Measurements from ENCODE around the gene FBXL5. TPM values are rescaled to one million over a fixed set of nuclear protein-coding genes. Genes with fewer than 3 reads are reported as not detected.

FBXL5 gene
- total and polyA plus RNA-seq, 10 donors = 33.8 to 210 (median 105) TPM

DNA sequence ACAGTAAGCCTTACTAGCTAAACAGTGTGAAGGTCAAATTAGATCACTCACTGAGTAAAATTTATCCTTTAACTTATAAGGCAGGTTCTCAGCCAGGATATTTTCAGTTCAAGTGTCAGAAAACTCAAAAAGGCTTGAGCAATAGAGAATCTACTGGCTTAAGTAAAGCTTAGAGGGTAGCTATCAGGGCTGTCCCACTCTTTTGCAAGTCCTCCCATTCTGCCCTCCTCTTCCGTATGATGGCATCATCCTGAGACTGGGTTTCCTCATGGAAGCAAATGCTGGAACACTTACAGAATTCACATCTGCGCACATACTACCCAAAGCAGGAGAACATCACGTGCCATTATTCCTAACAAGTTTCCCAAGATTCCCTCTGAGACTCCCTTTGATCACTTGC, 55.0 kb downstream of the FBXL5 start:
- DNase-seq = no peak
- H3K9me3 ChIP-seq = peaks cover 0 to 3% (median 0%) of the 10 kb centered on the region in 8 donors
- H3K36me3 ChIP-seq = peaks cover 0 to 97% (median 18%) of the 10 kb centered on the region in 6 donors
- no peak overlapping the region for H3K4me3 ChIP-seq
- H3K4me1 ChIP-seq = no peaks in the 10 kb centered on the region
- WGBS, 5 donors = 91 to 98% (median 95%) methylated on average over 3 of the region's 3 CpGs
- no peaks in the 10 kb centered on the region for H3K27me3 ChIP-seq (replicated peaks in 1 of 7)
- intact Hi-C loops (cut with DNase I; ENCODE audit: low total_unique reads) = no loop called here
- TF ChIP-seq POLR2A (IDR thresholded peaks at IDR 0.05) (no peak), POLR2AphosphoS5 (IDR thresholded peaks at IDR 0.05) (no peak)
- TF ChIP-seq, protein P1, sequence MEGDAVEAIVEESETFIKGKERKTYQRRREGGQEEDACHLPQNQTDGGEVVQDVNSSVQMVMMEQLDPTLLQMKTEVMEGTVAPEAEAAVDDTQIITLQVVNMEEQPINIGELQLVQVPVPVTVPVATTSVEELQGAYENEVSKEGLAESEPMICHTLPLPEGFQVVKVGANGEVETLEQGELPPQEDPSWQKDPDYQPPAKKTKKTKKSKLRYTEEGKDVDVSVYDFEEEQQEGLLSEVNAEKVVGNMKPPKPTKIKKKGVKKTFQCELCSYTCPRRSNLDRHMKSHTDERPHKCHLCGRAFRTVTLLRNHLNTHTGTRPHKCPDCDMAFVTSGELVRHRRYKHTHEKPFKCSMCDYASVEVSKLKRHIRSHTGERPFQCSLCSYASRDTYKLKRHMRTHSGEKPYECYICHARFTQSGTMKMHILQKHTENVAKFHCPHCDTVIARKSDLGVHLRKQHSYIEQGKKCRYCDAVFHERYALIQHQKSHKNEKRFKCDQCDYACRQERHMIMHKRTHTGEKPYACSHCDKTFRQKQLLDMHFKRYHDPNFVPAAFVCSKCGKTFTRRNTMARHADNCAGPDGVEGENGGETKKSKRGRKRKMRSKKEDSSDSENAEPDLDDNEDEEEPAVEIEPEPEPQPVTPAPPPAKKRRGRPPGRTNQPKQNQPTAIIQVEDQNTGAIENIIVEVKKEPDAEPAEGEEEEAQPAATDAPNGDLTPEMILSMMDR (IDR thresholded peaks at IDR 0.05 in 8 of 11, conservative IDR thresholded peaks at IDR 0.05 in 3 of 11) = no peak
- no peak overlapping the region for H3K27ac ChIP-seq

DNA sequence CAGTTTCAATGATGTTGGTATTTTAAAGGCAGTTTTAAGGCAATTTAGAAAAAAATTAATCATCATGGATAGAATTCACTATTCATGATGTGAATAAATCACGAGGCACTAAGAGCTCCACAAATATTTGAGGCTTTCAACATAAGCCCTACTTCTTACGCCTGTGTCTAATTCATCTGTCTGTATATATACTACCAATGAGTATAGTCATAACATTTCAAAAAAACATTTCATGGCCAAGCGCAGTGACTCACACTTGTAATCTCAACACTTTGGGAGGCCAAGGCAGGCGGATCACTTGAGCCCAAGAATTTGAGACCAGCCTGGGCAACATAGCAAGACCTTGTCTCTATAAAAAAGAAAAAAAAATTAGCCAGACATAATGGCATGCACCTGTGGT, 56.5 kb downstream of the FBXL5 start:
- no peak for DNase-seq
- peaks cover 0 to 91% (median 10%) of the 10 kb centered on the region in 6 donors for H3K36me3 ChIP-seq

DNA sequence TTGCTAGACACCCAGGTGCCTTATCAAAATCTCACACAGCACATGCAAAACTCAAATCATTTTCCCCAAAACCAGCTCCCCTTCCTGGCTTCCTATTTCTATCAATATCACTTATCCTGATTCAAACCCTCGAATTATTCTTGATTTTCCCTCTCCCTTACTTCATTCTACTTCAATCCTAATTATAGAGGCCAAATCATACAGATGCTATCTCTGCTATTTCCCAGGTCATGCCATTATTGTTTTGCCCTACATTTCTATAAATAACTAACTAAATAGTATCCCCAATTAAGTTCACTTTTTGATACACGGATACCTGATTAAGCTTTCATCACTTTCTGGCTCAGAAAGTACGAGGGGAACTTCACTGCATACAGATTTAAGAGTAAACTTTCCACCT, 62.4 kb downstream of the FBXL5 start:
- H3K9me3 ChIP-seq = no peaks in the 10 kb centered on the region
- no peaks in the 10 kb centered on the region for H3K27me3 ChIP-seq (replicated peaks in 1 of 7)
- no peak overlapping the region for H3K4me3 ChIP-seq
- DNase-seq = no peak
- H3K4me1 ChIP-seq = peaks cover 0 to 14% (median 0%) of the 10 kb centered on the region in 6 donors
- TF ChIP-seq POLR2A (IDR thresholded peaks at IDR 0.05) = no peak
- TF ChIP-seq, protein P1 (IDR thresholded peaks at IDR 0.05 in 8 of 11, conservative IDR thresholded peaks at IDR 0.05 in 3 of 11) = no peak
- TF ChIP-seq POLR2AphosphoS5 (IDR thresholded peaks at IDR 0.05) = no peak
- H3K36me3 ChIP-seq = peaks cover 0 to 34% (median 0%) of the 10 kb centered on the region in 6 donors
- intact Hi-C loops (cut with DNase I; ENCODE audit: low total_unique reads) = no loop called here
- no peak overlapping the region for H3K27ac ChIP-seq
- WGBS, 5 donors = 67 to 76% (median 76%) methylated on average over 3 of the region's 3 CpGs

More for the DNA sequence above, 56.5 kb downstream of the FBXL5 start:
- TF ChIP-seq POLR2A (IDR thresholded peaks at IDR 0.05) (no peak), POLR2AphosphoS5 (IDR thresholded peaks at IDR 0.05) (no peak)
- TF ChIP-seq, protein P1 (IDR thresholded peaks at IDR 0.05 in 8 of 11, conservative IDR thresholded peaks at IDR 0.05 in 3 of 11) = no peak
- Histone ChIP-seq H3K27ac (no peak overlapping the region), H3K4me1 (no peaks in the 10 kb centered on the region), H3K4me3 (no peak overlapping the region), H3K27me3 (replicated peaks in 1 of 7) (no peaks in the 10 kb centered on the region), H3K9me3 (peaks cover 0 to 3% (median 0%) of the 10 kb centered on the region in 8 donors)
- 93 to 98% (median 97%) methylated on average over 4 of the region's 4 CpGs for WGBS, 5 donors
- intact Hi-C loops (cut with DNase I; ENCODE audit: low total_unique reads) = no loop called here

DNA sequence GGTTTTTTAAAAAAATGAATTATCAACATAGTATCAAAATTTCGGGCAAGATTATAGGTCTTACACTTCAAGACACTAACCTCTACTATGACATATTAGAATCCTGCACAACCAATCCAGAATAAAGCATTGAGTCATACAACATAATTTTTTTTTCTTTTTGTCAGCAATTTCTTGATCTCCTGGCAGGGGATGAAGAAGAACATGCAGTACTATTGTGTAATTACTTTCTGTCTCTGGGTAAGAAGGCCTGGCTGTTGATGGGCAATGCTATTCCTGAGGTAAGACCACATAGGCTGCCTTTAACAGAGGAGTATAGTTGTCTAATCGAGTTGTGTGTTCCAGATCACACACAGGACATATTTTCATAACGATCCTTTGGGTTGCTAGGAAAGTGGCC, 67.5 kb downstream of the FBXL5 start:
- Histone ChIP-seq H3K4me1 (peaks cover 0 to 38% (median 1%) of the 10 kb centered on the region in 6 donors), H3K36me3 (no peaks in the 10 kb centered on the region), H3K4me3 (no peak overlapping the region), H3K27me3 (replicated peaks in 1 of 7) (no peaks in the 10 kb centered on the region), H3K27ac (peak overlapping the region in 3 of 8 donors; percentile 16 to 33 (median 32)), H3K9me3 (no peaks in the 10 kb centered on the region)
- no peak for DNase-seq
- intact Hi-C loops (cut with DNase I; ENCODE audit: low total_unique reads) = no loop called here
- 57 to 78% (median 64%) methylated on average over 3 of the region's 3 CpGs for WGBS, 5 donors
- TF ChIP-seq POLR2A (IDR thresholded peaks at IDR 0.05) (no peak), POLR2AphosphoS5 (IDR thresholded peaks at IDR 0.05) (no peak)
- TF ChIP-seq, protein P1 (IDR thresholded peaks at IDR 0.05 in 8 of 11, conservative IDR thresholded peaks at IDR 0.05 in 3 of 11) = no peak
